ENCODE results near the gene OTX2.

The OTX2 gene

GRCh38 chr14:56844406-56845002 is 34.2 kb upstream of the OTX2 start:
- no peak for DNase-seq (ENCODE audit: low read depth)
- TF ChIP-seq, protein P1, sequence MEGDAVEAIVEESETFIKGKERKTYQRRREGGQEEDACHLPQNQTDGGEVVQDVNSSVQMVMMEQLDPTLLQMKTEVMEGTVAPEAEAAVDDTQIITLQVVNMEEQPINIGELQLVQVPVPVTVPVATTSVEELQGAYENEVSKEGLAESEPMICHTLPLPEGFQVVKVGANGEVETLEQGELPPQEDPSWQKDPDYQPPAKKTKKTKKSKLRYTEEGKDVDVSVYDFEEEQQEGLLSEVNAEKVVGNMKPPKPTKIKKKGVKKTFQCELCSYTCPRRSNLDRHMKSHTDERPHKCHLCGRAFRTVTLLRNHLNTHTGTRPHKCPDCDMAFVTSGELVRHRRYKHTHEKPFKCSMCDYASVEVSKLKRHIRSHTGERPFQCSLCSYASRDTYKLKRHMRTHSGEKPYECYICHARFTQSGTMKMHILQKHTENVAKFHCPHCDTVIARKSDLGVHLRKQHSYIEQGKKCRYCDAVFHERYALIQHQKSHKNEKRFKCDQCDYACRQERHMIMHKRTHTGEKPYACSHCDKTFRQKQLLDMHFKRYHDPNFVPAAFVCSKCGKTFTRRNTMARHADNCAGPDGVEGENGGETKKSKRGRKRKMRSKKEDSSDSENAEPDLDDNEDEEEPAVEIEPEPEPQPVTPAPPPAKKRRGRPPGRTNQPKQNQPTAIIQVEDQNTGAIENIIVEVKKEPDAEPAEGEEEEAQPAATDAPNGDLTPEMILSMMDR (conservative IDR thresholded peaks at IDR 0.05; ENCODE audit: low read depth, low read length) = peak; percentile 14
- no peak overlapping the region for H3K4me3 ChIP-seq (ENCODE audit: low read length)

- no peak for DNase-seq (ENCODE audit: low read depth)
- H3K4me3 ChIP-seq (ENCODE audit: low read length) = no peak overlapping the region
- TF ChIP-seq, protein P1 (conservative IDR thresholded peaks at IDR 0.05; ENCODE audit: low read depth, low read length) = no peak
These were observed 31.3 kb upstream of the OTX2 start for GRCh38 chr14:56841611-56842010.

DNA sequence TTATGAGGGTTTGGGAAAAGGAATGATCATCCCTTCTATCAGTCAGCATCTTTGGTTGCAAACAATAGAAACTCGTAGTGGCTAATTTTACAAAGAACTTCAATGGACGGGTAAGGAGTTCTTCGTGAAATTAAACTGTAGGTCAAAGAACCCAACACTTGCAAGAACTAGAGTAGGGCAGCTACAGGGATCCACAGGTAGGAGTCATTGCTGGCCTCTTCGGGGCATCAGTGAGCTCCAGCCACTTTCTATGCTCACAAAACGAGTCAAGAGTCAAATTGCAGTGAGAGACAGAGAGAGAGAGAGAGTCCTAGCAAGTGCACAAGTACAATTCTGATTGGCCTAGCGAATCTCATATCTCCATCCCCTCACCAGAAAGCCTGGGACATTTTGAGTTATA is 29.9 kb upstream of the OTX2 start:
- TF ChIP-seq, protein P1 (conservative IDR thresholded peaks at IDR 0.05; ENCODE audit: low read depth, low read length) = no peak
- no peak for DNase-seq (ENCODE audit: low read depth)
- H3K4me3 ChIP-seq (ENCODE audit: low read length) = no peak overlapping the region

GRCh38 chr14:56829151-56829550 is 18.9 kb upstream of the OTX2 start:
- H3K4me3 ChIP-seq (ENCODE audit: low read length) = no peak overlapping the region
- no peak for DNase-seq (ENCODE audit: low read depth)
- TF ChIP-seq, protein P1 (conservative IDR thresholded peaks at IDR 0.05; ENCODE audit: low read depth, low read length) = no peak

DNA sequence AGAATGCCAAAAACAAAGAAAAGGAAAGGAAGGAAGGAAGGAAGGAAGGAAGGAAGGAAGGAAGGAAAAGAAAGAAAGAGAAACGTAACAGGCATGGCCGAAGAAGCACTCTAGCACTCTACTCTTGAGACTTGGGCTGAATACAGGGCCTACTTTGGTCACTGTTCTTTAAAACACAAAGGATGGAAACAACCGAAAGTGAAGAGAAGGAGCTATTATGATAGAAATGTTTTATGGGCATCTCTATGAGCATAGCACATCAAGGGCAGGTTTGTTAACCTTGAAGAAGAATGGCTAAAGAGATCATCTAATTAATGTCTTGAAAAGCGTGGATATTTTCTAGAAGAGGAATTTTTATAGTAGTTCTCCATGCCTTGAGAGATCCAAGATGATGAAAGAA is 15.9 kb upstream of the OTX2 start:
- no peak overlapping the region for H3K4me3 ChIP-seq (ENCODE audit: low read length)
- TF ChIP-seq, protein P1 (conservative IDR thresholded peaks at IDR 0.05; ENCODE audit: low read depth, low read length) = no peak
- no peak for DNase-seq (ENCODE audit: low read depth)

GRCh38 chr14:56821805-56822610 is 11.7 kb upstream of the OTX2 start:
- TF ChIP-seq, protein P1 (conservative IDR thresholded peaks at IDR 0.05; ENCODE audit: low read depth, low read length) = no peak
- DNase-seq (ENCODE audit: low read depth) = no peak

GRCh38 chr14:56821177-56821576 is 10.9 kb upstream of the OTX2 start:
- TF ChIP-seq, protein P1 (conservative IDR thresholded peaks at IDR 0.05; ENCODE audit: low read depth, low read length) = no peak
- no peak for DNase-seq (ENCODE audit: low read depth)
- no peak overlapping the region for H3K4me3 ChIP-seq (ENCODE audit: low read length)

More at GRCh38 chr14:56821805-56822610, 11.7 kb upstream of the OTX2 start:
- H3K4me3 ChIP-seq (ENCODE audit: low read length) = no peak overlapping the region
